ENCODE measurements around the gene GBGT1. TPM values are rescaled to one million over a fixed set of nuclear protein-coding genes. Genes with fewer than 3 reads are reported as not detected.
"Not testable (repeated sequence)": the region's sequence is repeated elsewhere in the genome, so short reads cannot be mapped to it uniquely, and the experiment has no call there.

GBGT1 gene
- total RNA-seq, 2 experiments from 2014 or later = 3.6 to 4.1 TPM

DNA sequence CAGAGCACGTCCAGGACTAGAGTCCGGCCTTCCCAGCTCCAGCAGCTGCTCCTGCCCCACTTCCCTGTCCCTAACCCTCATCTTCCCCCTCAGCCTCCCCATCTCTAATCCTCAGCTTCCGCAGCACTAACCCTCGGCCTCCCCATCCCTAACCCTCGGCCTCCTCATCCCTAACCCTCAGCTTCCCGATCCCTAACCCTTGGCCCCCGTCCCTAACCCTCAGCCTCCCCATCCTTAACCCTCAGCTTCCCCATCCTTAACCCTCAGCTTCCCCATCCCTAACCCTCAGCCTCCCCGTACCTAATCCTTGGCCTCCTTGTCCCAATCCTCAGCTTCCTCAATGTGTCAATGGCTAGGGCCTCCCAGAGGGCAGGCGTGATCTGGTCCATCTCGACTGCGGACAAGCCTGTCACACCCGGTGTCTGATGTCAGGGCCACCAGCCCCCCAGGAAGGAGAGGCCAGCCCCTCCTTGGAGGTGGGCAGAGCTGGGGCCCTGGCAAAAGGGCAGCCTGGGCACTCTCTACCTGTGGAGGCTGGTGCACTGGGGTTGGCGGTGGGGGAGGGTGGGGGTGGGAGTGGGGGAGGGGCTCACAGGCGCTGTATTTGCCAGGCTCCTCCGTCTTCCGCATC is 43.9 kb upstream of the GBGT1 start:
- Mint-ChIP-seq H3K4me3 (no peak overlapping the region), H3K9me3 (no peaks in the 10 kb centered on the region), H3K27me3 (peaks cover 7% of the 10 kb centered on the region), H3K36me3 (ENCODE audit: low read depth) (no peaks in the 10 kb centered on the region), H3K4me1 (ENCODE audit: low read depth) (no peaks in the 10 kb centered on the region), H3K27ac (no peak overlapping the region)
- CTCF ChIA-PET = interaction anchor here (1.3 to 1.4 kb wide), 2 partner anchors 27 to 31 kb away, joined by 3 read pairs; no protein-coding TSS in a partner anchor
- DNase-seq (no peak), ATAC-seq (no peak)
- POLR2A ChIA-PET = no interaction called here
- intact Hi-C loops (cut with micrococcal nuclease) = no loop called here
- TF ChIP-seq, protein P1, sequence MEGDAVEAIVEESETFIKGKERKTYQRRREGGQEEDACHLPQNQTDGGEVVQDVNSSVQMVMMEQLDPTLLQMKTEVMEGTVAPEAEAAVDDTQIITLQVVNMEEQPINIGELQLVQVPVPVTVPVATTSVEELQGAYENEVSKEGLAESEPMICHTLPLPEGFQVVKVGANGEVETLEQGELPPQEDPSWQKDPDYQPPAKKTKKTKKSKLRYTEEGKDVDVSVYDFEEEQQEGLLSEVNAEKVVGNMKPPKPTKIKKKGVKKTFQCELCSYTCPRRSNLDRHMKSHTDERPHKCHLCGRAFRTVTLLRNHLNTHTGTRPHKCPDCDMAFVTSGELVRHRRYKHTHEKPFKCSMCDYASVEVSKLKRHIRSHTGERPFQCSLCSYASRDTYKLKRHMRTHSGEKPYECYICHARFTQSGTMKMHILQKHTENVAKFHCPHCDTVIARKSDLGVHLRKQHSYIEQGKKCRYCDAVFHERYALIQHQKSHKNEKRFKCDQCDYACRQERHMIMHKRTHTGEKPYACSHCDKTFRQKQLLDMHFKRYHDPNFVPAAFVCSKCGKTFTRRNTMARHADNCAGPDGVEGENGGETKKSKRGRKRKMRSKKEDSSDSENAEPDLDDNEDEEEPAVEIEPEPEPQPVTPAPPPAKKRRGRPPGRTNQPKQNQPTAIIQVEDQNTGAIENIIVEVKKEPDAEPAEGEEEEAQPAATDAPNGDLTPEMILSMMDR (IDR thresholded peaks at IDR 0.05) = no peak

DNA sequence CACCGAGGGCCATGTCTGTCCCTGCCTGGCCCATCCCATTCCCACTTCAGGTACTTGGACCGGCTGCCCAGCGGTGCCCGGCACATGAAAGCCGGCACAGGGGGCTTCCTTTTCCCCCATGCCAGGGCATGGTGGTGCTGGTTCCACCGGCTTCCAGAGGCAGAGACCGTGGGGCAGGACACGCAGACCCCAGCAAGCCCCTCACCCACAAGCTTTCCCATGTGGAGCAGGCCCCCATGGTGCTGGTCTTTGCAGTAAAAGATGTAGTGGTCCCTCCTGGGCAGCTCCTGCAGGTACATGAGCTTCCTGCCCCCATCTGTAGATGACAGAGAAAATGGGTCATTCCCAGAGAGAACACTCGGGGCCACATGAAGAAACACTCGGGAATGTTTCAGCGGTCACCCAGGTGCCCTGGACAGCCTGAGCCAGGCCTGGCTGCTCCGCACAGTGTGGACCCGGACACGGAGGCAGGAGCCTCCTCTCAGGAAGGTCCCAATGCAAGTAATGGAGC is 43.4 kb upstream of the GBGT1 start:
- ATAC-seq = no peak
- TF ChIP-seq, protein P1 (IDR thresholded peaks at IDR 0.05) = no peak
- ChIA-PET CTCF (interaction anchor here (1.3 to 1.4 kb wide), 2 partner anchors 27 to 32 kb away, joined by 3 read pairs; no protein-coding TSS in a partner anchor), POLR2A (interaction anchor here (0.5 to 0.6 kb wide), 2 partner anchors 14 to 93 kb away, joined by 3 read pairs; no protein-coding TSS in a partner anchor)
- no peak overlapping the region for H3K27ac Mint-ChIP-seq
- no peak overlapping the region for H3K4me3 Mint-ChIP-seq
- H3K27me3 Mint-ChIP-seq = peaks cover 6% of the 10 kb centered on the region
- no peak for DNase-seq
- no peaks in the 10 kb centered on the region for H3K36me3 Mint-ChIP-seq (ENCODE audit: low read depth)
- intact Hi-C loops (cut with micrococcal nuclease) = no loop called here
- H3K9me3 Mint-ChIP-seq = no peaks in the 10 kb centered on the region
- H3K4me1 Mint-ChIP-seq (ENCODE audit: low read depth) = no peaks in the 10 kb centered on the region

DNA sequence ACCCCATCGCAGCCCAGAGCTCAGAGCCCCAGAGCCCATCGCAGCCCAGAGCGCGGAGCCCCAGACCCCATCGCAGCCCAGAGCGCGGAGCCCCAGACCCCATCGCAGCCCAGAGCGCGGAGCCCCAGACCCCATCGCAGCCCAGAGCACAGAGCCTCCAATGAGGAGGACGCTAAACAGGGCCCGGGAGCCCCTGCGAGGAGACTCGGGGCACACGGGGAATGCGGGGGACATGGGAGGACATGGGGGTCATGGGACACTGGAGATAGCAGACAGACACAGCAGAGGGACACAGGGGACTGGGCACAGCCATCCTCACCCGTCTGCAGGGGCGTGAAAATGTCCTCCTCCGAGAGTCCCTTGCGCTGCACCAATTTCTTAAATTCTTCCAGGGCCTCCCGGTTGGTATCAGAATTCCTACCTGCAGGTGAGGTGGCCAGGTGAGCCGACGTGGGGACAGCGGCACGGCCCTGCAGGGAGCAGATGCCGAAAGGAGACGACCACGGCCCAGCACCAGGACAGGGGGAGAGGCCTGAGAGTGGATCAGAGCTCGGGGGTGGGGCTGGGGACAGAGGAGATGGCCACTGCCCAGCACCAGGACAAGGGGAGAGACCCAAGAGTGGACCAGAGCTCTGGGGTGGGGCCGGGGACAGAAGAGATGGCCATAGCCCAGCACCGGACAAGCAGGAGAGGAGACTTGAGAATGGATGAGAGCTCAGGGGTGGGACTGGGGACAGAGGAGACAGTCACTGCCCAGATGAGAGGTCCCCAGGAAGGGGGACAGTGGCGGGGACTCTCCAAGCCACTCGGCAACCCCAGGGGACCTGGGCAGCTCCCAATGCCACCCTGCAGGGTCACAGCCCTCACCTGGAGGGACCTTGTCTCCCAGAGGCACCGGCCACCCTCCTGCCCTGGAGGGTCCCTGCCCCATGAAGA is 42.5 kb upstream of the GBGT1 start:
- DNase-seq = no peak
- Mint-ChIP-seq H3K27me3 (peaks cover 3% of the 10 kb centered on the region), H3K36me3 (ENCODE audit: low read depth) (no peaks in the 10 kb centered on the region), H3K4me1 (ENCODE audit: low read depth) (no peaks in the 10 kb centered on the region), H3K27ac (no peak overlapping the region), H3K4me3 (no peak overlapping the region), H3K9me3 (no peaks in the 10 kb centered on the region)
- TF ChIP-seq, protein P1 (IDR thresholded peaks at IDR 0.05) = no peak
- POLR2A ChIA-PET = interaction anchor here (0.5 to 0.6 kb wide), 2 partner anchors 13 to 94 kb away, joined by 3 read pairs; no protein-coding TSS in a partner anchor
- ATAC-seq = no peak
- CTCF ChIA-PET = interaction anchor here (1.3 to 1.4 kb wide), 3 partner anchors 20 to 33 kb away, joined by 3 to 4 read pairs (median 3); no protein-coding TSS in a partner anchor
- intact Hi-C loops (cut with micrococcal nuclease) = no loop called here

DNA sequence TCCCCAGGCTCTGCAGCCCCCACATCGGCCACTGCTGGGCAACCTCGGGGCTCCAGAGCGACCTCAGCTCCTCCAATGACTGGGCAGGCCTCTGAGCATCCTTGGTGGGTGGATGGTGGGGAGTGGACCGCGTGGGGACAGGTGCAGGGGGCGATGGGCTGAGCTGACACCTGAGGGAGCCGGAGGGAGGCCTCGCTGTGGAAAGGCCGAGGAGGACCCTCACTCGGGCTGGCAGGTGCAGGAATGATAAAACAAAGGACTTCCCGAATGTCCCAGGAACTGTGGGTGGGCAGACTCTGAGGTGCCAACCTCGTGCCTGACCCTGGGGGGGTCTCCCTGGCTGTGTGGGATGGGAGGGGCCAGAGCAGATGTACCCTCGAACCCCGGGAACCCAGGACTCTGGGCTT is 41.8 kb upstream of the GBGT1 start:
- POLR2A ChIA-PET; DNase-seq; H3K4me1 Mint-ChIP-seq (ENCODE audit: low read depth); ATAC-seq; H3K36me3 Mint-ChIP-seq (ENCODE audit: low read depth); H3K27me3 Mint-ChIP-seq; intact Hi-C loops (cut with micrococcal nuclease); H3K4me3 Mint-ChIP-seq; H3K9me3 Mint-ChIP-seq; H3K27ac Mint-ChIP-seq: not testable (repeated sequence)
- CTCF ChIA-PET = interaction anchor here (1.4 kb wide), 1 partner anchor 19 kb away, joined by 4 read pairs; no protein-coding TSS in a partner anchor

DNA sequence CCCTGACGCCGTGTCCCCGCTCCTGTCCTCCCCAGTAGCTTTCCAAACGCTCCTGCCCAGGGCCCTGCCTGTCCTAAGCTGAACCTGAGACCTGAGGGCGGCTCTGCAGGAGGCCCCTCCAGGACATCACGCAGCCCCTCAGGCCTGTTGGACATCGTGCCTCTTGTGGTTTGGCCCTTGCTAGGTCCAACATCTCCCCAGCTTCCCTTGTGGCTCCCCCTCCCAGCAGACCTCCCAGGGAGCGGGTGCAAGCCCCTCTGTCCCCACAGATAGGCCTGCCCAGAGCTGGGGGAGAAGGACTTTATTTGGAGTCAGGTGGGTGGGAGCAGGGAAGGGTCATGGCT is 41.3 kb upstream of the GBGT1 start:
- H3K27me3 Mint-ChIP-seq = peaks cover 9% of the 10 kb centered on the region
- H3K4me1 Mint-ChIP-seq (ENCODE audit: low read depth) = peaks cover 2% of the 10 kb centered on the region
- intact Hi-C loops (cut with micrococcal nuclease) = no loop called here
- H3K4me3 Mint-ChIP-seq = no peak overlapping the region
- H3K9me3 Mint-ChIP-seq = no peaks in the 10 kb centered on the region
- DNase-seq = no peak
- TF ChIP-seq, protein P1 (IDR thresholded peaks at IDR 0.05) = no peak
- ATAC-seq = no peak
- POLR2A ChIA-PET = no interaction called here
- CTCF ChIA-PET = interaction anchor here (0.7 kb wide), 1 partner anchor 19 kb away, joined by 3 read pairs; no protein-coding TSS in a partner anchor
- no peak overlapping the region for H3K27ac Mint-ChIP-seq
- no peaks in the 10 kb centered on the region for H3K36me3 Mint-ChIP-seq (ENCODE audit: low read depth)

All from activated CD8-positive, alpha-beta T cell treated with anti-CD3 and anti-CD28 coated beads for 36 hours (primary cell).